ENCODE data around the gene SLC16A6. TPM values are rescaled to one million over a fixed set of nuclear protein-coding genes. Genes with fewer than 3 reads are reported as not detected.
A peak's percentile ranks its signal among the peaks of the same experiment; 100 is the strongest.
"Not testable (repeated sequence)": the region's sequence is repeated elsewhere in the genome, so short reads cannot be mapped to it uniquely, and the experiment has no call there.

Gene SLC16A6, protein sequence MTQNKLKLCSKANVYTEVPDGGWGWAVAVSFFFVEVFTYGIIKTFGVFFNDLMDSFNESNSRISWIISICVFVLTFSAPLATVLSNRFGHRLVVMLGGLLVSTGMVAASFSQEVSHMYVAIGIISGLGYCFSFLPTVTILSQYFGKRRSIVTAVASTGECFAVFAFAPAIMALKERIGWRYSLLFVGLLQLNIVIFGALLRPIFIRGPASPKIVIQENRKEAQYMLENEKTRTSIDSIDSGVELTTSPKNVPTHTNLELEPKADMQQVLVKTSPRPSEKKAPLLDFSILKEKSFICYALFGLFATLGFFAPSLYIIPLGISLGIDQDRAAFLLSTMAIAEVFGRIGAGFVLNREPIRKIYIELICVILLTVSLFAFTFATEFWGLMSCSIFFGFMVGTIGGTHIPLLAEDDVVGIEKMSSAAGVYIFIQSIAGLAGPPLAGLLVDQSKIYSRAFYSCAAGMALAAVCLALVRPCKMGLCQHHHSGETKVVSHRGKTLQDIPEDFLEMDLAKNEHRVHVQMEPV
- total RNA-seq = 1 to 10 TPM in 1 of 9 donors, under 1 TPM in 7, not detected in 1; 0.16 to 1.7 (median 0.36) TPM
- polyA plus RNA-seq = under 1 TPM in 1 of 2 donors, not detected in 1; 0.37 TPM
- long read RNA-seq, donor 1, partial matches to known transcripts = 0 of 1 reads
- long read RNA-seq, donor 1, other reads (novel, unspliced or antisense) = 1 of 1 reads
- long read RNA-seq, donor 2 = 0 reads
- long read RNA-seq, donor 3 = 0 reads

DNA sequence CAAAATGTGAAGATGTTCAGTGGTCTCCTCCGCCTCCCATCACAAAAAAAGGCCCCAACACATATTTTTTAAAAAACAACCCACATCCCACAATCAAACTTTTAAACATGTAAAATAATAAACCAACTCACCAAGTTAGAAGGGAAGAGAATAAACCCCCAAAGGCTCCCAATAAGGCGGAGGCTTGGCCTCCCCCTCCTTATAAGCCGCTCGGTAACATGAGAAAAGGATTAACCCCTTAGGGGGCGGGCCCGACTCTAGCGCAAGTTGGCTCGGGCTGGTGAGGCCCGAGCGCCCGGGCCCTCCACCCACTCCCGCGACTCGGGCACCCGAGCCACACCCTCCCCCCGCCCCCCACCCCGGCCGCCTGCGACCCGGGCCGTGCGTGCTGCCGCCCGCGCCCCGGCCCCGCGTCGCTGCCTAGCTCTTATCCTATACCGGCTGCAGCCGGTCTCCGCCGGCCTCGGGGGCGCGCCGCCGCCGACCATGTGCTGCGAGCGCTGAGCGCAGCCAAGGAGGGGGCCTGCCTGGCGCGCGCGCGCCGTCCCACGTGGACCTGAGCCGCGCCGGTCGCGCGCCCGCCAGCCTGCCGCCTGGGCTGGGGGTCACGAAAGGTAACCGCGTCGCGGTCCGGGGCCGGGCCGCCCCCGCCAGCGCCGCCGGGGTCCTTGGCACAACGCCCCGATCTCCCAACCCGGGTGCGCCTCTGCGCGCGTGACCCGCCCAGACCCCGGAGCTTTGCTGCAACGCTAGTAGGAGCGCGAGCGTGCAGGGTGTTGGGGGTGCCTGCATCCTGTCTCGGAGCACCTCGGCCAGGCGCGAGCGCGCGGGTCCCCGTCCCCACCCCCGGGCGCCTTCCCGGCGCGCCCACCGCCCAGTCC lies at the start of gene SLC16A6, which contains the start of gene ARSG:
Gene SLC16A6 (minus strand): TSS at position 173 of the 881 bp plus-strand sequence. CDS start 12,807 bp downstream, outside the sequence.
Gene ARSG (plus strand): TSS at position 541 of the 881 bp plus-strand sequence. CDS start 15,999 bp downstream, outside the sequence.
- Histone ChIP-seq H3K27ac (peak within 1 kb of the TSS in 10 of 12 donors; percentile 14 to 98 (median 58)), H3K4me3 (peak within 1 kb of the TSS; percentile 60 to 91 (median 70)), H3K9me3 (no peaks in the 10 kb centered on the region), H3K4me1 (peaks cover 2 to 39% (median 13%) of the 10 kb centered on the region in 12 donors), H3K36me3 (no peaks in the 10 kb centered on the region), H3K27me3 (peaks cover 0 to 24% (median 3%) of the 10 kb centered on the region in 9 donors)
- DNase-seq = peak; percentile 45 to 84 (median 59)
- 0 to 1% (median 1%) methylated on average over 23 to 96 of the region's 96 CpGs for WGBS, 4 donors
- no peak for TF ChIP-seq POLR2A (IDR thresholded peaks at IDR 0.05)
- TF ChIP-seq, protein P1, sequence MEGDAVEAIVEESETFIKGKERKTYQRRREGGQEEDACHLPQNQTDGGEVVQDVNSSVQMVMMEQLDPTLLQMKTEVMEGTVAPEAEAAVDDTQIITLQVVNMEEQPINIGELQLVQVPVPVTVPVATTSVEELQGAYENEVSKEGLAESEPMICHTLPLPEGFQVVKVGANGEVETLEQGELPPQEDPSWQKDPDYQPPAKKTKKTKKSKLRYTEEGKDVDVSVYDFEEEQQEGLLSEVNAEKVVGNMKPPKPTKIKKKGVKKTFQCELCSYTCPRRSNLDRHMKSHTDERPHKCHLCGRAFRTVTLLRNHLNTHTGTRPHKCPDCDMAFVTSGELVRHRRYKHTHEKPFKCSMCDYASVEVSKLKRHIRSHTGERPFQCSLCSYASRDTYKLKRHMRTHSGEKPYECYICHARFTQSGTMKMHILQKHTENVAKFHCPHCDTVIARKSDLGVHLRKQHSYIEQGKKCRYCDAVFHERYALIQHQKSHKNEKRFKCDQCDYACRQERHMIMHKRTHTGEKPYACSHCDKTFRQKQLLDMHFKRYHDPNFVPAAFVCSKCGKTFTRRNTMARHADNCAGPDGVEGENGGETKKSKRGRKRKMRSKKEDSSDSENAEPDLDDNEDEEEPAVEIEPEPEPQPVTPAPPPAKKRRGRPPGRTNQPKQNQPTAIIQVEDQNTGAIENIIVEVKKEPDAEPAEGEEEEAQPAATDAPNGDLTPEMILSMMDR (IDR thresholded peaks at IDR 0.05) = no peak
- intact Hi-C loops (cut with DNase I) = loop anchor here in 3 of 10 donors (5.0 to 10.0 kb wide), 2 partner anchors 84 to 86 kb away; no protein-coding TSS in a partner anchor
- ATAC-seq = peak; percentile 57 to 86 (median 74)

DNA sequence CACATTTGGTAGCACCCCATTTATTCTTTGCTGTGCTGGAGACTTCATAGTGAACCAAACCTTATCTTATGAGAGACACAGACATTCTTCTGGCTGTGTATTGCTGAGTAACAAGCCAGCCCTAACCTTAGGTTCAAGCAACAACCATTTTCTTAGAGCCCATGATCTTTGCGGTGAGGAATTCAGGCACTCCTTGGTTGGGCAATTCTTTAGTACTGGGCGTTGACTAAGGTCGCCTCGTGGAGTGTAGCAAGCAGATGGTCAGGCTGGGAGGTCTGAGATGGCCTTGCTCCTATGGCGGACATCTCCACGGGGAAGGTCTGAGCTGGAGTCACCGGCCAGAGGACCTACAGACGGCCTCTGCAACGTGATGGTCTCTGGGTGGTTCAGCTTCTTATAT lies 43.5 kb upstream of the SLC16A6 start:
- no peak for TF ChIP-seq POLR2A (IDR thresholded peaks at IDR 0.05)
- TF ChIP-seq, protein P1 (IDR thresholded peaks at IDR 0.05) = no peak
- Histone ChIP-seq H3K27me3 (no peaks in the 10 kb centered on the region), H3K4me1 (peaks cover 0 to under 1% (median 0%) of the 10 kb centered on the region in 12 donors), H3K9me3 (peaks cover 0 to 28% (median 14%) of the 10 kb centered on the region in 12 donors), H3K36me3 (no peaks in the 10 kb centered on the region), H3K27ac (no peak overlapping the region), H3K4me3 (no peak overlapping the region)
- intact Hi-C loops (cut with DNase I) = no loop called here
- DNase-seq (no peak), ATAC-seq (no peak)
- WGBS, 4 donors = 95 to 97% (median 95%) methylated on average over 9 of the region's 9 CpGs

GRCh38 chr17:68331932-68332331 lies 41.0 kb upstream of the SLC16A6 start:
- ATAC-seq; H3K27ac ChIP-seq; DNase-seq; H3K4me3 ChIP-seq; H3K4me1 ChIP-seq; intact Hi-C loops (cut with DNase I); H3K27me3 ChIP-seq; H3K36me3 ChIP-seq: not testable (repeated sequence)
- 95 to 97% (median 95%) methylated on average over 12 of the region's 12 CpGs for WGBS, 4 donors
- H3K9me3 ChIP-seq = peaks cover 0 to 28% (median 14%) of the 10 kb centered on the region in 12 donors

- Histone ChIP-seq H3K27me3 (no peaks in the 10 kb centered on the region), H3K4me1 (no peaks in the 10 kb centered on the region)
- intact Hi-C loops (cut with DNase I) = no loop called here
Observed at GRCh38 chr17:68329331-68329730, 38.4 kb upstream of the SLC16A6 start.

More at GRCh38 chr17:68329331-68329730, 38.4 kb upstream of the SLC16A6 start:
- ATAC-seq (no peak), DNase-seq (no peak)
- Histone ChIP-seq H3K27ac (no peak overlapping the region), H3K4me3 (no peak overlapping the region), H3K9me3 (peaks cover 0 to 28% (median 14%) of the 10 kb centered on the region in 12 donors), H3K36me3 (no peaks in the 10 kb centered on the region)
- TF ChIP-seq POLR2A (IDR thresholded peaks at IDR 0.05) = no peak
- TF ChIP-seq, protein P1 (IDR thresholded peaks at IDR 0.05) = no peak
- WGBS, 4 donors = 79 to 96% (median 91%) methylated on average over 6 to 7 of the region's 7 CpGs
